OCI-LY3 (cell line): ENCODE measurements around the gene TTC17.

ENCODE experiments used
- CTCF ChIP-seq: fragments of 200-600, 300-600 bp; sonication (generic); IDR thresholded peaks from 2 replicates; pipeline ENCODE4 v1.5.1; 2014; ENCODE audit warnings: antibody characterized with exemption, low read length, low read depth
- EZH2phosphoT487 ChIP-seq: fragments of 200-600 bp; shearing (Covaris generic); IDR thresholded peaks from 2 replicates; pipeline ENCODE4 v1.6.1; 2018; ENCODE audit warnings: antibody characterized with exemption, mixed run types, low read depth

GRCh38 chr11:43518408-43519160 is 159.9 kb downstream of the TTC17 start:
- TF ChIP-seq CTCF = no peak
- no peak for TF ChIP-seq EZH2phosphoT487
